GM19025 (cell line): Measurements from ENCODE around the gene TRIP12.
"Not testable (repeated sequence)": the region's sequence is repeated elsewhere in the genome, so short reads cannot be mapped to it uniquely, and the experiment has no call there.

ENCODE experiments used
- ATAC-seq: cut with Tn5 transposase; IDR thresholded peaks from one replicate; pipeline ENCODE4 v1.9.1; 2021; ENCODE audit warnings: mild to moderate bottlenecking, low read depth, moderate library complexity; ENCODE audit not compliant: unreplicated experiment

The TRIP12 gene

DNA sequence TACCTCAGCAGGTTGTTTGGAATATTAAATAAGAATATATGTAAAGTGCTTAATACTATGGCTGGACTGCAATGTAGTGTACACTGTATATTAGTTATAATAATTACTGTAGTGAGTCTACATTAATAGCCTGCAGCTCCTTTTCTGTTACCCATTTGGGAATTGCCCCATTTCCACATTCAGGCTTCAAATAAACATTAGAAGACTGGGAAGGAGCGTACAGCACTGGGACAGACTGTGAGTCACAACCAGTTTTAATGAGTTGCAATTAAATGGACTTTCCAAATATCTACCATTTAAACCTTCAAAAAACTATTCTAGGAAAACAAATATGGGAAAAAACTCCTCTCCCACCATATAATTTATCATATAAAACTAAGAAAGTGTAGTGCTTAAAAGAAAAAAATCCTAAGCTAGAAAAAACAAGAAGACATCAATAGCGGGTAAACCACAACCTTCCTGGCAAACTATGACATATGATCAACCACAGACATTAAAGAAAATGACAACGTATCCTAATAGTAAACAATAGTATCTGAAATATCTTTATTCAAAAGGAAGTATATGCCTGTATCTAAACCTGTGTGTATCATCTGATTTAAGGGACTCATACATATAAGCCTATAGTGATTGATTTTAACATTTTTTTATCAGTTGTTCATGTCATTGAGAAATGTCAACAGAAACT is 86.1 kb downstream of the TRIP12 start:
- no peak for ATAC-seq

DNA sequence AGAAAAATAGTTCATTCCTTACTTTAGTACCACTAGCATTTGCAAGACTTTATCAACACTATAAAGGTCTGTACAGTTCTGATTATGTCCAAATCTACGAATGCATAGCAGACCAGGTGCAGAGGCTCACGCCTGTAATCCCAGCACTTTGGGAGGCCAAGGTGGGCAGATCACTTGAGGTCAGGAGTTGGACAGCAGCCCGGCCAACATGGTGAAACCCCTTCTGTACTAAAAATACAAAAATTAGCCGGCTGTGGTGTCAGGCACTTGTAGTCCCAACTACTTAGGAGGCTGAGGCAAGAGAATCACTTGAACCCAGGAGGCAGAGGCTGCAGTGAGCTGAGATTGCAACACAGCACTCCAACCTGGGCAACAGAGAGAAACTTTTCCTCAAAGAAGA is 87.4 kb downstream of the TRIP12 start:
- ATAC-seq: not testable (repeated sequence)

DNA sequence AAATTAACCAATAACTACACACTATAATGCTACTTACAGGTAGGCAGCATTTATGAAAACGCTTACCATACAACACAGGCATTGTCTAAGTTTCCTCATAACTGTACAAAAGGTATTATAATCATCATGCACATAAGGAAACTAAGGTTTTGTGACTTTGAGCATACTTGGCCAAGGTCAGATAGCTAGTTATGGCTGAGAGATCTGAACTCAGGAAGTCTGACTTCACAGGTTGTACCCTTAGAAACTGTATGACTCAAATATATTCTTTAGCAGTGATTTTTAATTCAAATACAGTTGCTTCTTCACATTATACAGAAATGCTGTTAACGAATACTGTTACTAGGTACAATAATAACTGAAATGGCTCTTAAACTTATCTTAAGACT is 89.3 kb downstream of the TRIP12 start:
- no peak for ATAC-seq

GRCh38 chr2:229831805-229832509 is 89.9 kb downstream of the TRIP12 start:
- ATAC-seq: no peak

DNA sequence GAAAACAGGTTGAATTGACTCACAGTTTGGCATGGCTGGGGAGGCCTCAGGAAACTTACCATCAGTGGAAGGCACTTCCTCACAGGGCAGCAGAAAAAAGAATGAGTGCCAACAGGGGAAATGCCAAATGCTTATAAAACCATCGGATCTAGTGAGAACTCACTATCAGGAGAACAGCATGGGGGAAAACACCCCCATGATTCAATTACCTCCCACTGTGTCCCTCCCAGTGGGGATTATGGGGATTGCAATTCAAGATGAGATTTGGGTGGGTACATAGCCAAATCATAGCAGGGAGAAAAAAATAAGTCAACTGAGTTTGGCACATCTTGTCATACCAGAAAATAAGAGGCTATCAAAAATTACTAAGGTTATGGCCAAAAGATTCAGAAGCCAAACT is 96.3 kb downstream of the TRIP12 start:
- no peak for ATAC-seq

- ATAC-seq: no peak
Measured at GRCh38 chr2:229821316-229821715, 100.5 kb downstream of the TRIP12 start.

DNA sequence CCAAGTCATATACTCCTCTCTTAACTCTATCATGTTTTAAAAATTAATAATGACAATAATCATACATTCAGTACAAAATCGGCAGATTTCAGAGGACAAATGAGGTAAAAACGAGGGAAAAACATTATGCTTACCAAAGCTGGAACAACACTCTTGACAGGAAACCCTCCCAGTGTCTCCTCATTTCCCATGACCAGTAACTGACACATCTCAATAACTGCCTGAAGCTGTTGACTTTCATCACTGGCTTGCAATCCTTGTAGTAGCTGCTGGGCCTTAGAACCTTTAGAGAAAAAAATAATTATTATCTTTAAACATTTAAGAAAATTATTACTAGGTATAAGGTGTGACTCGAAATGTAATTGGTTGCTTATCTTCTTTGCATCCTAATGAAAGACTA is 103.6 kb downstream of the TRIP12 start:
- no peak for ATAC-seq

DNA sequence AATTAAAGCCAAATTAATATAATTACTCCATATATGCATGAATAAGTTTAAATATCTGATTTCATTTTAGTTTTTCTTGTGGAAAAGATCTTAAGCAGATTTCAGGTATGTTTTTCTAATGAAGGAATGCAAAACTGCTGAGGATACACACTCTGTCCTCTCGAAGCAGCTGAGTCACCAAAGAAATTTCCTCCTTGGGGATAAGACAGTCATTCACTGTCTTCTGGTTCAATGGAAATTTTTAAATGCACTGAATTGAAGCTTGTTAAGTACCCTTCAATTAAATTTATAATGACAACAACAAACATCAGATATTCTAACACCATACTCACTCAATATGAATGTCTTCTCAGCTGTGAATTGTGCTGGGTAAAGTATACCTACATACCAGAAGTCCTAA is 106.0 kb downstream of the TRIP12 start:
- ATAC-seq: no peak

GRCh38 chr2:229815342-229815741 is 106.5 kb downstream of the TRIP12 start:
- no peak for ATAC-seq

DNA sequence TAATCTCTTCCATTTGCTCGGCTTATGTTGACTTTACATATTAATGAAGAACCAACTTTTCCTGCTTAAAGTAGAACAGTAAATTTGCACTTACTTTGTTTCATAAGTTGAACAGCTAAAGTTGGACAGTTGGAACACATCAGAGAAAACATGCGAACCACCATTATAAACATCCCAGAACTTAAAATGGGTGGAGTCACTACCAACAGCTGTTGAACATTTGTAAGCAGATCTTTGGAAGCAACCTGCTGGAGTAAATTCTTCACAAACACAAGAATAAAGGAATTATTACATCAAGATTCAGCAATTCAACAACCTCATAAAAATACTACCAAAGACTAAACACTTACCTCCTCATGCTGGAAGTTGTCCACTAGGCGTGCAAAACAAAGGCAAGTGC is 111.0 kb downstream of the TRIP12 start:
- no peak for ATAC-seq

GRCh38 chr2:229805559-229805958 is 116.2 kb downstream of the TRIP12 start:
- ATAC-seq: no peak

GRCh38 chr2:229802785-229803184 is 119.0 kb downstream of the TRIP12 start:
- no peak for ATAC-seq

- peak; percentile 58 for ATAC-seq
Measured at GRCh38 chr2:229800997-229801754, 120.6 kb downstream of the TRIP12 start.

DNA sequence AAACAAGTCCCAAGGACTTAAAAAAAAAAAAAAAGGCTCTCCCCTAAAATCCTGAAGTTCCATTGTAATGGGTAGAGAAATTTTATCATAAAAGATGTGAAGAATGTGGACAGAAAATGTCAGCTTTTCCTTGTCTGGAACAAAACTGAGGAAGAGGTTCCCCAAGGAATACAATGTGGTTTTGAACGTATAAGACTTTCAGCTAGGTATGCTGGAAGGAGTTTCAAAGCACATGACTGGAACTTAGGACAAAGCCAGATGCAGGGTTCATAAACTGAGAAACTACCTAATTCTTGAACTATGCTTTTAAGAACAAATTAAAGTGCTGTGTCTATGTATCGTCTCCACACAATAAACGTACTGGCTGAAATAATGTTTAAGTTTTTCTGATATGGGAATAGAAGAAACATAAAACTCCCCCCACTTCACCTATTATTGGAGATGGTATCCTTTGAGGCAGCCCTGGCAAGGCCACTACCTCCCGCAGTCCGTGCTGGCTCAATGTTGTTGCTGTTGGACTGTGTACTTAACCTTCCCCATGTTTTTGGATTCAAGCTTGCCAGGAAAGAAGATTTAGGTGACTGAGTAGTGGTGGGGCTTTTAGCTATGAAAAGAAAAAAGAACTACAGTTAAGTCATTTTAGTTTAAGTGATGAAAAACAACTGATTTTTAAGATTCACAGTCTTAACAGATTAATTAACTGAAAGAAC is 123.2 kb downstream of the TRIP12 start:
- no peak for ATAC-seq

DNA sequence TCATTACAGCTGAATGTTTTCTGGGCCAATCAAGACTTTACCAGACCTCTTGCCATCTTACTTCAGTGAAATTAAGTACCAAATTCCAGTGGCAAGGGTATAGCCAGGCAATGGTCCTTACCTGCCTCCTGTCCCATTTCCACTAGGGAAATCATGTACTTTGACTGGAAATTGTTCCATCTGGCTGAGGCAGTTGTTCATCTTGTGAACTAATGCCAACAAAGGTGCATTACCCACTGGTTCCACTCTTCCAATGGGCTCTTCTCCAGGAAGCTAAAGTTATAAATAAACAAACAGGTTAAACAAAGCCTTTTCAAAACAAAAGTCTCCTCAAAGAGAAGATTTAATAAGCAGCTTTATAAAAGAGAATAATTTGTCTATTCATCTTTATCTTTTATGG is 126.8 kb downstream of the TRIP12 start:
- ATAC-seq: no peak

GRCh38 chr2:229794636-229795035 is 127.2 kb downstream of the TRIP12 start:
- no peak for ATAC-seq

- ATAC-seq: not testable (repeated sequence)
Measured at GRCh38 chr2:229786289-229786688, 135.5 kb downstream of the TRIP12 start.

DNA sequence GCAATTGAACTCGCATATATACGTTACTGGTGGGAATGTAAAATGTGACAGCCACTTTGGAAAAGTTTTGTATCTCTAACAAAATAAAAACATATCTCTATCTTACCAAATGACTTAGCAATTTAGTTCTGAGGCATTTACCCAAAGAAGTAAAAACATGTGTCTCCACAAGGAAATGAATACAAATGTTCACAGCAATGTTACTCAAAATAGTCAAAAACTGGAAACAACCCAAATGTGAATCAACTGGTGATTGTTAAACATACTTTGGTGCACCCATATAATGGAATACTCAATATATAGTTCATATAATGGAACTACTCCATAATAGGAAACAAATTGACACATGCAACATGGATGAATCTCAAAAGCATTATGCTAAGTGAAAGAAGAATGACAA is 137.0 kb downstream of the TRIP12 start:
- ATAC-seq: no peak

- ATAC-seq: no peak
Measured at GRCh38 chr2:229783108-229783721, 138.6 kb downstream of the TRIP12 start.
